Right kidney (tissue), 1 donor: ENCODE measurements around the gene TIGD1.
"Not testable (repeated sequence)": the region's sequence is repeated elsewhere in the genome, so short reads cannot be mapped to it uniquely, and the experiment has no call there.

ENCODE experiments used
- DNase-seq: peaks from one replicate; pipeline ENCODE4 v3.0.0-alpha.2; 2016

The TIGD1 gene

GRCh38 chr2:232571026-232571474, 20.7 kb upstream of the TIGD1 start:
- DNase-seq, result no peak

- DNase-seq, result not testable (repeated sequence)
These were observed 20.1 kb upstream of the TIGD1 start for GRCh38 chr2:232570481-232570880.

GRCh38 chr2:232569541-232569940, 19.2 kb upstream of the TIGD1 start:
- DNase-seq, result no peak

GRCh38 chr2:232568161-232568560, 17.8 kb upstream of the TIGD1 start:
- DNase-seq, result no peak

- DNase-seq, result no peak
These were observed 17.4 kb upstream of the TIGD1 start for GRCh38 chr2:232567721-232568120.

GRCh38 chr2:232563580-232563979, 13.2 kb upstream of the TIGD1 start:
- no peak for DNase-seq

GRCh38 chr2:232562515-232563151, 12.3 kb upstream of the TIGD1 start:
- DNase-seq, result no peak

- no peak for DNase-seq
These were observed 6.1 kb upstream of the TIGD1 start for GRCh38 chr2:232556426-232556825.

GRCh38 chr2:232551776-232552175, 1.4 kb upstream of the TIGD1 start:
- no peak for DNase-seq

- DNase-seq, result no peak
These were observed 887 bp upstream of the TIGD1 start for GRCh38 chr2:232551250-232551638.

GRCh38 chr2:232549655-232550353, 553 bp downstream of the TIGD1 start:
- no peak for DNase-seq

- no peak for DNase-seq
These were observed 2.4 kb downstream of the TIGD1 start for GRCh38 chr2:232547991-232548390.

- DNase-seq, result no peak
These were observed 4.6 kb downstream of the TIGD1 start for GRCh38 chr2:232545511-232546375.

GRCh38 chr2:232544674-232545073, 5.7 kb downstream of the TIGD1 start:
- DNase-seq, result no peak

- DNase-seq, result no peak
These were observed 6.3 kb downstream of the TIGD1 start for GRCh38 chr2:232543928-232544631.

- DNase-seq, result no peak
These were observed 6.9 kb downstream of the TIGD1 start for GRCh38 chr2:232543491-232543890.

GRCh38 chr2:232542715-232543467, 7.5 kb downstream of the TIGD1 start:
- DNase-seq, result no peak

- DNase-seq, result no peak
These were observed 8.2 kb downstream of the TIGD1 start for GRCh38 chr2:232541961-232542714.

- no peak for DNase-seq
These were observed 9.0 kb downstream of the TIGD1 start for GRCh38 chr2:232541195-232541960.

- no peak for DNase-seq
These were observed 9.8 kb downstream of the TIGD1 start for GRCh38 chr2:232540441-232541041.
